ENCODE data around the gene KCNIP1.

Gene KCNIP1

DNA sequence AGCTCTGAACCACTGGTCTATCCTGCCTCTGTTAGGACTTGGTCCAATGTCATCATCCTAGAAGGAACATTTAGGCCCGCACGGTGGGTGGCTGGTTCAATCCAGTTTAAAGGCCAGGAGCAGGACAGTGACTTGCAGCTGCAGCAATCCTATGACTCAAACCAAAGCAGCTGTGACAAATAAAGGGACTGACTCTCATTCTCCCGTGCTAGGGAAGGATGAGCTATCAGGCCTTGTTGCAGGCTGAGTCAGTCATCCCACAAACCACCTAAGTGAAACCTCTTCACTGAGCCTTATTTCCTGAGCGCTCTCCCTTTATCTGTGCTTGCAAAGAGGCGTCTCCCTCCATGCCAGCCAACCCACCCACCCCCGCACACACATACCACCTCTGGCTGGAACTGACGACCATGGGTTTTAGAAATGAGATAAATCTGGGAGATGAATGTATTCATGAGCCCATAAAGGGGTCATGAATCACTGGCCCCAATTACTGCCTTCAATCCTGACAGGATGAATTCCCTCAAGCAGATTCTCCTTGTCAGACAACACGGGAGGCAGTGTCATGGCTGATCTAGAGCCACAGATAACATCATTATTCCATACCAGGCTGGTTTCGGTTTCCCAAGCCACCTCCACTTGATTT lies 93.4 kb downstream of the KCNIP1 start:
- no peak for DNase-seq (ENCODE audit: low read depth)

DNA sequence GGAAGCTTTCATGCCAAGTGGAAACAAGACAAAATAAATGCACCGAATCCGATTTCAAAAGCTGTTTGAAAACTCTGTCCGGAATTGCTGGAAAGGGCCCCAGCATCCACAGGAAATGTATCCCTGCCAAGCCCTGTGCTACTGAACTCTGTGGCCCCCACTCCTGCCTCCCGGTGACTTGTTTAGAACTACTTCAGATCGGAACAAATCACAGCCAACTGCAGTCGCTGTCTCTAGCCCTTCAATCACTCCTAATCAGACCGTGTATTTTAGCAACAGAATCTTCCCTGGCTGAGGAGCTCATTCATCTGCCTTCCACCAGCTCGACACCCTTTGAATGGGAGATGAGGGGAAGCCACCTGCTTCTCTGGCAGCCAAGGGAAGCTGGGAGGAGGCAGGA lies 94.1 kb downstream of the KCNIP1 start:
- no peak for DNase-seq (ENCODE audit: low read depth)

GRCh38 chr5:170599756-170600155 lies 95.9 kb downstream of the KCNIP1 start:
- no peak for DNase-seq (ENCODE audit: low read depth)

- DNase-seq (ENCODE audit: low read depth), result no peak
Measured at GRCh38 chr5:170601619-170602018, 97.8 kb downstream of the KCNIP1 start.

- no peak for DNase-seq (ENCODE audit: low read depth)
Measured at GRCh38 chr5:170603109-170603508, 99.3 kb downstream of the KCNIP1 start.

GRCh38 chr5:170603578-170604565 lies 100.1 kb downstream of the KCNIP1 start:
- DNase-seq (ENCODE audit: low read depth), result peak; percentile 7

- DNase-seq (ENCODE audit: low read depth), result no peak
Measured at GRCh38 chr5:170606941-170607340, 103.1 kb downstream of the KCNIP1 start.

- no peak for DNase-seq (ENCODE audit: low read depth)
Measured at GRCh38 chr5:170611449-170612090, 107.8 kb downstream of the KCNIP1 start.

DNA sequence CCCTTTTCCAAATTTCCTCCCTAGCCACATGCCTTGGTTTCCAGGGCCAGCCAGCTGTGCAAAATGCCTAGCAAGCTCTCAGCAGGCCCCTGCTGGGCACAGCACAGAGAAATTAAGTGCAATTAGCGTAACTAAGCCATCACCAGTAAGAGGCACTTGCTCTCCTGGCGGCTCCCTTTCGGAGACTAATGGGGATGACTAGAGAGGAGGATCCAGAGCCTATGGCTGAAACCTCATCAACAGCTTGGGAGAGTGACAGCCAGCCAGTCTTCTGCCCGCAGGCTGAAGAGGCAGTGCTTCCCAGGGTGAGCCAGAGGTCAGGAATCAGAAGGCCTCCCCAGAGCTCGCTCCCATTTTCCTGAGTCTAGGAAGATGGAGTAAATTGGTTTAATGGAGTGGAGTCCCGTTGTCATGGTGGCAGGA lies 108.4 kb downstream of the KCNIP1 start:
- no peak for DNase-seq (ENCODE audit: low read depth)

DNA sequence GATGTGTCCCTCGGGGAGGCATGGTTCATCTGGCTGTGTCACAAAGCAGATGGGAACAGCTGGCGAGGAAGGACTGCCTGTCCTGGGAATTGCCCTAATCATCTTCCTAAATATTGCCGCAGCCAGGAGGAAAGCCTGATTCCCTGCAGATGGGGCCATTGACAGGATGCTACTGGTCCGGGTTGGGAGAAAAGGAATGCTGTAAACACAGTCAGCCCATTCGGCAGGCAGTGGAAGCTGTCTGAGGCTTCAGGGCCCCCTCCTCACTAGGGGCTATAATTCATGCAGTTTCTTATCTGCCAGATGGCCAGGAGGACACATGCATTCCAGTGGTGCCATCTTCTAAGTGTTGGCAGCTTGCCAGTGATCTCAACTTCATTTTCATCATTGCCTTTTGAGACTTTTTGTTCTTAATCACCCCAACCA lies 110.3 kb downstream of the KCNIP1 start:
- no peak for DNase-seq (ENCODE audit: low read depth)

DNA sequence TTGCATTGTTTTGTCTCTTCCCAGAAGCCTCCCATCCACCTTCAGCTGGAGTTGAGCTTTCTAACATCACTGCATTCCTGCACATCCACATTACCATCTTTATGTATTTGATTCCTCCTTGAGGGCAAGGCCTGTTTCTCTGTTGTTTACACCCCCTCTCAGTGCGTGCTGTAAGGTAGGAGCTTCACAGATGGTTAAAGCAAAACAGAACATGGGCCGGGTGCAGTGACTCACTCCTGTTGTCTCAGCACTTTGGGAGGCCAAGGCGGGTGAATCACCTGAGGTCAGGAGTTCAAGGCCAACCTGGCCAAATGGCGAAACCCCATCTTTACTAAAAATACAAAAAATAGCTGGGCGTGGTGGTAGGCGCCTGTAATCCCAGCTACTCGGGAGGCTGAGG lies 110.9 kb downstream of the KCNIP1 start:
- no peak for DNase-seq (ENCODE audit: low read depth)

- no peak for DNase-seq (ENCODE audit: low read depth)
Measured at GRCh38 chr5:170617533-170618490, 114.0 kb downstream of the KCNIP1 start.

DNA sequence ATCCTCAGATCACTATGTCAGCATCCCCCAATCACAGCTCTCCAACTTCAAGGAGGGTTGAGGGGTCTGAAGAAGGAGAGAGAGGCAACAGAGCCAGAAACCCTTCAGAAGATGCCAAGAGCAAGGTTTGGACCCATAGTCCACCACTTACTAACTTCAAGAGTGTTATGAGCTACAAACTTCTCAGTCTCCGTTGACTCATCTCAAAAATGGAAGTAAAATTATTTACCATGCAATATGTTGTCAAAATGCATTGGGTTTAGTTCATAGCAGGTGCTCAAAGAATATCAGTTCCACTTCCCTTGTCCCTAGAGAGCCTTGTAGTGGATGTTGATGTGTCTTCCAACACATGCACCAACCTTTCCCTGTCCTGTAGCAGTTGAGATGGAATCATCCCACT lies 116.0 kb downstream of the KCNIP1 start:
- DNase-seq (ENCODE audit: low read depth), result no peak

- no peak for DNase-seq (ENCODE audit: low read depth)
Measured at GRCh38 chr5:170622933-170623332, 119.1 kb downstream of the KCNIP1 start.

DNA sequence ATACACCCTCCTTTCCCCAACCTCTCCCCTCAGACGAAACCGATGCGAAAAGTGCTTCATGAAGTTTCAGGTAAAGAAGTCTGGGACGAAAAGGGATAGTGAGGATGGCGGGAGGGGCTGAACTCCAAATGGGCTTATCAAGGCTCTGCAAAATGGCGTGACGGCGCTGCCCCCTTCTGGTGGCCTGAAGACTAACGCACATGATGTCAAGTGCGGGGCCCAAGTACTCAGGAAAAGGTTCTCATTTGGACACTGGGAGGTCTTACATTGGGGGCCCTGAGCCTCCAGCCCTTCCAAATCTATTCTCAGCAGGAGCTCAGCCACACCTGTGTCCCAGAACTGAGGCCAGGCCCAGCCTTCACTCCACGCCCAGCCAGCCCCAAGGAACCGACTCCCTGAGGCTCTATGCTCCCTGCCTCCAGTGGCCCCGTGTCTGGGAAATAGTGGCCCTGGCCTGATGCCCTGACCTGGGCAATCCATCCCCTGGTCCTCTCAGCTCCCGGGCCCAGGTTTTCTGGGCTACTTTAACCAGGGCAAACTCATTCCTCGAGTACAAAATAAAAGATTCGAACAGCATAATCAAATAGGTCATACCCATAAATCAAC lies 119.9 kb downstream of the KCNIP1 start:
- DNase-seq (ENCODE audit: low read depth), result no peak

DNA sequence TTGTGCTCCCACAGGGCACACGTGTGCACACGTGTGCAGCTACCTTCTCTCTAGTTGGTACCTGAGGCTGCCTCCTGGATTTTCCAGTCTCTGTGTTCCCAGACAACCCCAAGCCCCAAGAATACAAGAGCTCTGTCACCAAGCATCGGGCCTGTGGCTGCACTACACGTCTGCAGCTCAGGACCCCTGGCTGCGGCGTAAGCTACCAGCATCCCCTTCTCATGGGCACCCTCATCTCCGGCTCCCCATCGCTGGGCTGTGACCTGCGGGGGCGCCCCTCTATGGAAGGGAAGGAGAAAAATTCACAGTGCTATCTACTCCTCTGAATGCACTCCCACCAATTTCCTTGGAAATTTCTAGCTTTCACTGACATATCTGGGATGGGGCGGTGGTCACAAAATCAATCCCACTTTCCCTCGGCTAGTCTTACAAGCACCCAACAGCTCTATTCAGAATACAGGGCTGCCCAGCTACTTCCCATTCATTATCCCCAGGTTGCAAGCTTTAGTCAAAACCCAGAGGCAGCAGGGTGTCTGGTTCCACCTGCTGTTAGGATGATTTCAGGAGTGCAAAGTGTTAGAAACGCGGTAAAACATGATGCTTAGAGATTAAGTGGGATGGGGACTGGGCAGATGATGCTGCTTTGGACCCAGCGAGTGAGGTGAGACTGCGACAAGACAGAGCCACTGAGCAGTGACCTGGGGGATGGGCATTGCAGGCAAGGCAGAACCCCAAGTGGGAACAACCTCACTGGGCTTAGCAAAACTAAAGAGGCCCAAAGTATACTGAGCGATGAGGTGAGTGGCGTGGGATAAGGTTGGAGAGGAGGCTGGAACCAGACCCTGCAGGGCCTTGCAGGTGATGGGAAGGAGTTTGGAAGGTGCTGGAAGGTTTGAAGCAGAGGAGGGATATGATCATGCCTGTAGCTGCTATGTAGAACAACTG lies 121.7 kb downstream of the KCNIP1 start:
- DNase-seq (ENCODE audit: low read depth), result no peak

GRCh38 chr5:170626507-170627150 lies 122.8 kb downstream of the KCNIP1 start:
- DNase-seq (ENCODE audit: low read depth), result no peak

DNA sequence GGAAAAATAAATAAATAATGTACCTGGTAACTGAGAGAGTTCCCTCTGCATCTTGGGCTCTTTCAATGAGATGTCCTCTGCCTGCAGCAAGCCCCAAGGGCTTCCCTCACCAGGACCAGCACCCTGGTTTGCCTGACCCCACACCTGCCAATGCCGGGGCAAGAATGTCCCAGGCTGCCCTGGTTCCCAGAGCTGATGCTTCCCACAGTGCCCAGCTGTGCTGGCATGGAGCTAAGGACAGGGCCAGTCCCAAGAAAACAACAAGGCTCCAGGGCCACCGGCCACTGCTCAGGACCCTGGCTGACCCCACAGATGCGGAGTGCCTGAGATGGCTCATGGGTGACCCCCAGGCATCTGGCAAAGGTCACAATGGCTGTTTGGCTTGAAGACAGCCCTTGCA lies 123.5 kb downstream of the KCNIP1 start:
- no peak for DNase-seq (ENCODE audit: low read depth)

DNA sequence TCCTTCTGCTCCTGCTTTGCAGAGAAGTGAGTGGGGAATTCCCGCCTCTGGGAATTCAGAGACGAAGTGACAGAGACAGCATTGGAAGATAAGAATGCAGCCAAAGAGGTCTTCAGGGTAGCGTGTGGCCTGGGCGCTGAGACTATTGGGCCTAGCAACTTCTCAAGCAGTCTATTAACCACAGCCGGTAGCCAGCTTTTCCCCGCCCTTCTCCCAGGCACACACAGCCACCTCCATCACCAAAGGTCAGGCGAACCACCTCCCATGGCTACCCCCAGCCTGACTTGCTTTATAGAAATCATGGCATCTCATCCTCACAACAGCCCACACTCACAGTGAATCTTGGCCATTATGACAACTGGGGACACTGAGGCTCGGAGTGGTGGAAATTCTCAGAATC lies 124.2 kb downstream of the KCNIP1 start:
- no peak for DNase-seq (ENCODE audit: low read depth)
